Psoas muscle (tissue), 8 donors: Measurements from ENCODE around the gene VWA5B1. TPM values are rescaled to one million over a fixed set of nuclear protein-coding genes. Genes with fewer than 3 reads are reported as not detected.

Experiments
- ATAC-seq, 4 donors: fragments of 200-7000 bp; cut with Tn5 transposase; one replicate each; pipeline ENCODE4 v1.9.1; 2020; ENCODE audit warnings: moderate library complexity in 3 of 4, mild to moderate bottlenecking in 2 of 4
- DNase-seq, 2 donors: peaks; one replicate each; pipeline ENCODE4 v3.0.0-alpha.2; 2020
- H3K27ac ChIP-seq: fragments of 200-600 bp; one replicate; pipeline ENCODE4 v1.8.0; 2022
- H3K27me3 ChIP-seq, 3 donors: fragments of 200-600 bp in 1 of 3; one replicate each; pipeline versions ENCODE4 v1.6.1 to v1.8.0; 2013 to 2022; ENCODE audit warnings: low read length in 2 of 3, mild to moderate bottlenecking in 2 of 3, moderate library complexity in 1 of 3; ENCODE audit not compliant: insufficient read depth in 3 of 3
- H3K36me3 ChIP-seq, 2 donors: fragments of 200-600 bp in 1 of 2; one replicate each; pipeline versions ENCODE4 v1.6.1 to v1.8.0; 2013 to 2022; ENCODE audit warnings: low read depth in 1 of 2, mild to moderate bottlenecking in 1 of 2, moderate library complexity in 1 of 2; ENCODE audit not compliant: insufficient read depth in 1 of 2
- H3K4me1 ChIP-seq: fragments of 200-600 bp; one replicate; pipeline ENCODE4 v1.8.0; 2022
- H3K4me3 ChIP-seq: fragments of 200-600 bp; one replicate; pipeline ENCODE4 v1.8.0; 2022; ENCODE audit warnings: mild to moderate bottlenecking
- H3K9me3 ChIP-seq: fragments of 200-600 bp; one replicate; pipeline ENCODE4 v1.8.0; 2022
- CTCF ChIP-seq: fragments of 200-600 bp; IDR thresholded peaks from one replicate; pipeline ENCODE4 v1.8.0; 2022; ENCODE audit warnings: antibody characterized with exemption
- WGBS, 3 donors: extraction: QIAGEN DNeasy Blood & Tissue Kit; methylation state at CpG; one replicate each; pipeline versions ENCODE4 v1.1.6 to v1.1.7; 2013; 5-methylcytosine and 5-hydroxymethylcytosine counted together
- intact Hi-C, 2 donors: fragments of 100-400 bp; cut with DNase I; formaldehyde crosslinking; loops; one replicate each; pipeline versions ENCODE4 v1.11.0 to v1.14.2; 2022
- polyA plus RNA-seq, 3 donors: library from polyadenylated mRNA; stranded (reverse); fragments of 200-250 nt; gene quantifications; one replicate each; pipeline ENCODE4 v1.2.3, GENCODE V29; 2013
- total RNA-seq, 4 donors: library from RNA; stranded (reverse); fragmentation: NEBNext Ultra II Directional in 2 of 4; extraction: Animal tissue kit (Norgen Biotek cat#: 25700) in 2 of 4; gene quantifications; one replicate each; pipeline versions ENCODE4 v1.2.1 to v1.2.4, GENCODE V29; 2021 to 2023
- donor health status: healthy with polysubstance abuse.
- donor health status: DM: no; HTN: no; CAD: no; lungs with moderate emphysema.
- donor health status: Bipolar disorder and iron deficiency.
- donor health status: healthy.
- donor health status: DM: yes; HTN: yes; CAD: no.
- donor health status: DM: no; HTN: no; CAD: no.
- donor health status: DM: no; HTN: no; CAD: no.
- donor health status: DM: yes; HTN: yes; CAD: no.

The VWA5B1 gene
- total and polyA plus RNA-seq, 7 donors = under 0.01 to 0.17 (median 0.12) TPM; not detected in 4

- no peak overlapping the region for H3K27ac ChIP-seq
- H3K9me3 ChIP-seq = peaks cover 9% of the 10 kb centered on the region
- intact Hi-C loops = no loop called here
- no peak for ATAC-seq
- H3K4me1 ChIP-seq = no peaks in the 10 kb centered on the region
- WGBS, 3 donors = 70 to 89% (median 82%) methylated on average over 5 of the region's 5 CpGs
- no peak for TF ChIP-seq CTCF
- DNase-seq = no peak
- peaks cover 0 to 5% (median 0%) of the 10 kb centered on the region in 3 donors for H3K27me3 ChIP-seq
- no peaks in the 10 kb centered on the region for H3K36me3 ChIP-seq
- H3K4me3 ChIP-seq = no peak overlapping the region
These were observed 58.9 kb downstream of the VWA5B1 start for GRCh38 chr1:20349561-20349960.

DNA sequence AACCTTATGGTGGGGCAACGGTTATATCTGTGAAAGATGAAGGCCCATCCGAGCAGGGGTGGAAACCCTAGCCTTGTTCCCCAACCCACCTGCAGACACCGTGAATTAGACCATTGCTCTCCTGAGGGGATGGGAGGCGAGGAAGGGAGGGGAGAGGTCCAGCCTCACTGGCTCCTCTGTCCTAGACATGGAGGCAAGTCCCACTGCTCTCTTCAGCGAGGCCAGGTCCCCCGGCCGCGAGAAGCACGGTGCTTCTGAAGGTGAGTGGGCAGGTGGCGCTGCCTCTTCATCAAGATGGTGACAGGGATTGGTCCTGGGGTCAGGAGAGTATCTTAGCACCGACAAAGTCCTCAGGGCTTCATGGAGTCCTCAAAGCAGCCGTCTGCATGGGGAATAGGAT is 59.3 kb downstream of the VWA5B1 start:
- TF ChIP-seq CTCF = no peak
- no peaks in the 10 kb centered on the region for H3K4me1 ChIP-seq
- ATAC-seq (peak in 1 of 4 donors; percentile 10), DNase-seq (no peak)
- no peak overlapping the region for H3K27ac ChIP-seq
- no peaks in the 10 kb centered on the region for H3K36me3 ChIP-seq
- H3K4me3 ChIP-seq = no peak overlapping the region
- 80 to 82% (median 81%) methylated on average over 12 of the region's 12 CpGs for WGBS, 3 donors
- peaks cover 9% of the 10 kb centered on the region for H3K9me3 ChIP-seq
- peaks cover 0 to under 1% (median 0%) of the 10 kb centered on the region in 3 donors for H3K27me3 ChIP-seq
- intact Hi-C loops = no loop called here

- 53 to 84% (median 64%) methylated on average over 7 of the region's 7 CpGs for WGBS, 3 donors
- DNase-seq = no peak
- peaks cover 9% of the 10 kb centered on the region for H3K9me3 ChIP-seq
- no peak for TF ChIP-seq CTCF
- no peaks in the 10 kb centered on the region for H3K36me3 ChIP-seq
- no peaks in the 10 kb centered on the region for H3K27me3 ChIP-seq
- peak in 2 of 4 donors; percentile 27 to 52 for ATAC-seq
- no peak overlapping the region for H3K27ac ChIP-seq
- intact Hi-C loops = no loop called here
- no peaks in the 10 kb centered on the region for H3K4me1 ChIP-seq
- H3K4me3 ChIP-seq = no peak overlapping the region
These were observed 59.7 kb downstream of the VWA5B1 start for GRCh38 chr1:20350421-20350820.

- H3K4me3 ChIP-seq = no peak overlapping the region
- ATAC-seq = no peak
- 82 to 84% (median 84%) methylated on average over 9 of the region's 9 CpGs for WGBS, 3 donors
- peaks cover 5% of the 10 kb centered on the region for H3K4me1 ChIP-seq
- no peaks in the 10 kb centered on the region for H3K27me3 ChIP-seq
- H3K9me3 ChIP-seq = no peaks in the 10 kb centered on the region
- DNase-seq = no peak
- no peak overlapping the region for H3K27ac ChIP-seq
- intact Hi-C loops = no loop called here
- no peak for TF ChIP-seq CTCF
- H3K36me3 ChIP-seq = no peaks in the 10 kb centered on the region
These were observed 61.4 kb downstream of the VWA5B1 start for GRCh38 chr1:20351911-20352701.

DNA sequence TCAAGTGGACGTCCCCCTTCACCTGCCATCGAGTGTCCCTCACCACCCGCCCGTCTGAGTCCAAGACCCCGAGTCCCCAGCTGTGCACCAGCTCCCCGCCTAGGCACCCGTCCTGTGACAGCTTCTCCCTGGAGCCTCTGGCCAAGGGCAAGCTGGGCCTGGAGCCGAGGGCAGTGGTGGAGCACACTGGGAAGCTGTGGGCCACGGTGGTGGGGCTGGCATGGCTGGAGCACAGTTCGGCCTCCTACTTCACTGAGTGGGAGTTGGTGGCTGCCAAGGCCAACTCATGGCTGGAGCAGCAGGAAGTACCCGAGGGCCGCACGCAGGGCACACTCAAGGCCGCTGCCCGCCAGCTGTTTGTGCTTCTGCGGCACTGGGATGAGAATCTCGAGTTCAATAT is 63.2 kb downstream of the VWA5B1 start:
- WGBS, 3 donors = 82 to 86% (median 86%) methylated on average over 17 of the region's 17 CpGs
- H3K27ac ChIP-seq = no peak overlapping the region
- DNase-seq (no peak), ATAC-seq (no peak)
- H3K4me3 ChIP-seq = no peak overlapping the region
- TF ChIP-seq CTCF = no peak
- H3K4me1 ChIP-seq = peaks cover 19% of the 10 kb centered on the region
- no peaks in the 10 kb centered on the region for H3K9me3 ChIP-seq
- intact Hi-C loops = no loop called here
- no peaks in the 10 kb centered on the region for H3K36me3 ChIP-seq
- H3K27me3 ChIP-seq = no peaks in the 10 kb centered on the region
